Adrenal gland (tissue), 5 donors: ENCODE measurements around the gene GPBAR1.

Source experiments
- POLR2A ChIP-seq, 2 donors: fragments of 450-650 bp; IDR thresholded peaks; one replicate each; pipeline ENCODE4 v1.6.1; 2017; ENCODE audit warnings: antibody characterized with exemption in 2 of 2, mild to moderate bottlenecking in 2 of 2, moderate library complexity in 1 of 2
- TF ChIP-seq, protein P1 (sequence below), 6 experiments: fragments of 450-650 bp in 4 of 6; fragments of 200-600 bp in 2 of 6; sonication (generic) in 1 of 6; IDR thresholded peaks; 1 replicate in 5 of 6; 2 replicates in 1 of 6; pipeline versions ENCODE4 v1.5.1 to v1.8.0; 2016 to 2021; ENCODE audit warnings: antibody characterized with exemption in 6 of 6, mild to moderate bottlenecking in 2 of 6, moderate library complexity in 1 of 6
- donor health status: DM: no; HTN: no; CAD: no.

DNA sequence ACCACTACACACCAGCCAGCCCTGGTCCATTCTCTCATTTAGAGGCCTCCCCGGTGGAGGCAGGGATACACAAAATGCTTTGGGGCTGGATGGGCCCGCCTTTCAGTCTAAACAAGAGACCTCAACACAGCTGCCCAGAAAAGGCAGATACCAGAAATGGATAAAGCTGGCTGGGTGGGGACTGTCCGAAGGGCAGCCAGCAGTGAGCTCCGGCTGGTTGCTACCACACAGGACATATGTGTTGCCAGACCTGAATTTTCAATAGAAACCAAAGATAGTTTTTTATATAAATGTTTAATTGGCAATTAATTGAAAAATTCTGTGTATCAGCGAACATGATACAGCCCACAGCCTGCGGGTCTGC lies 1.4 kb downstream of the GPBAR1 start:
- TF ChIP-seq, protein P1, sequence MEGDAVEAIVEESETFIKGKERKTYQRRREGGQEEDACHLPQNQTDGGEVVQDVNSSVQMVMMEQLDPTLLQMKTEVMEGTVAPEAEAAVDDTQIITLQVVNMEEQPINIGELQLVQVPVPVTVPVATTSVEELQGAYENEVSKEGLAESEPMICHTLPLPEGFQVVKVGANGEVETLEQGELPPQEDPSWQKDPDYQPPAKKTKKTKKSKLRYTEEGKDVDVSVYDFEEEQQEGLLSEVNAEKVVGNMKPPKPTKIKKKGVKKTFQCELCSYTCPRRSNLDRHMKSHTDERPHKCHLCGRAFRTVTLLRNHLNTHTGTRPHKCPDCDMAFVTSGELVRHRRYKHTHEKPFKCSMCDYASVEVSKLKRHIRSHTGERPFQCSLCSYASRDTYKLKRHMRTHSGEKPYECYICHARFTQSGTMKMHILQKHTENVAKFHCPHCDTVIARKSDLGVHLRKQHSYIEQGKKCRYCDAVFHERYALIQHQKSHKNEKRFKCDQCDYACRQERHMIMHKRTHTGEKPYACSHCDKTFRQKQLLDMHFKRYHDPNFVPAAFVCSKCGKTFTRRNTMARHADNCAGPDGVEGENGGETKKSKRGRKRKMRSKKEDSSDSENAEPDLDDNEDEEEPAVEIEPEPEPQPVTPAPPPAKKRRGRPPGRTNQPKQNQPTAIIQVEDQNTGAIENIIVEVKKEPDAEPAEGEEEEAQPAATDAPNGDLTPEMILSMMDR (IDR thresholded peaks at IDR 0.05): no peak
- no peak for TF ChIP-seq POLR2A (IDR thresholded peaks at IDR 0.05)
